ENCODE data around the gene SNED1. TPM values are rescaled to one million over a fixed set of nuclear protein-coding genes. Genes with fewer than 3 reads are reported as not detected.
A peak's percentile ranks its signal among the peaks of the same experiment; 100 is the strongest.

The SNED1 gene
- total and polyA plus RNA-seq, 7 donors, result 0.69 to 37.1 (median 8.3) TPM

DNA sequence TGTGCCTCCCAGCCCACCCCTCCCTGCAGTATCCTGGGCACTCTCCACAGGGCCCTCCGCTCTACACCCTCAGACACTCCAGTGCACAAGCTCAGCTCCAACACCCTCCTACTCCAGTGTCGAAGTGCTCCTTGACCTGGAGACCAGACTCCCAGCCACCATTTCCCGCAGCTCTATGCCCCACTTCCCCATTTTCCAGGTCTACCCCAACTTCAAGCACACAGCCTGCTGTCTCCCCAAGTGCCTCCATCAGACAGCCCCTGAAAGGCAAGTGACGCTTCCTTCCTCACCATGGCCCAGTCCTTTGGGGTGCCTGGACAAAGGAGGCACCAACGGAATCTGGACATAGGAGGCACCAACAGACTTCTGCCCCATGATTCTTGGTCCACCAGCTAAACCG is 143.6 kb downstream of the SNED1 start:
- TF ChIP-seq EP300 (IDR thresholded peaks at IDR 0.05), result no peak
- TF ChIP-seq POLR2A (IDR thresholded peaks at IDR 0.05), result no peak
- TF ChIP-seq, protein P1, sequence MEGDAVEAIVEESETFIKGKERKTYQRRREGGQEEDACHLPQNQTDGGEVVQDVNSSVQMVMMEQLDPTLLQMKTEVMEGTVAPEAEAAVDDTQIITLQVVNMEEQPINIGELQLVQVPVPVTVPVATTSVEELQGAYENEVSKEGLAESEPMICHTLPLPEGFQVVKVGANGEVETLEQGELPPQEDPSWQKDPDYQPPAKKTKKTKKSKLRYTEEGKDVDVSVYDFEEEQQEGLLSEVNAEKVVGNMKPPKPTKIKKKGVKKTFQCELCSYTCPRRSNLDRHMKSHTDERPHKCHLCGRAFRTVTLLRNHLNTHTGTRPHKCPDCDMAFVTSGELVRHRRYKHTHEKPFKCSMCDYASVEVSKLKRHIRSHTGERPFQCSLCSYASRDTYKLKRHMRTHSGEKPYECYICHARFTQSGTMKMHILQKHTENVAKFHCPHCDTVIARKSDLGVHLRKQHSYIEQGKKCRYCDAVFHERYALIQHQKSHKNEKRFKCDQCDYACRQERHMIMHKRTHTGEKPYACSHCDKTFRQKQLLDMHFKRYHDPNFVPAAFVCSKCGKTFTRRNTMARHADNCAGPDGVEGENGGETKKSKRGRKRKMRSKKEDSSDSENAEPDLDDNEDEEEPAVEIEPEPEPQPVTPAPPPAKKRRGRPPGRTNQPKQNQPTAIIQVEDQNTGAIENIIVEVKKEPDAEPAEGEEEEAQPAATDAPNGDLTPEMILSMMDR (IDR thresholded peaks at IDR 0.05), result no peak
- TF ChIP-seq POLR2AphosphoS5 (IDR thresholded peaks at IDR 0.05), result no peak
- DNase-seq, result peak; percentile 37
- no peaks in the 10 kb centered on the region for H3K36me3 ChIP-seq
- no peaks in the 10 kb centered on the region for H3K9me3 ChIP-seq
- no peak overlapping the region for H3K4me3 ChIP-seq
- intact Hi-C loops (cut with DNase I), result no loop called here
- no peaks in the 10 kb centered on the region for H3K4me1 ChIP-seq
- H3K27me3 ChIP-seq, result no peaks in the 10 kb centered on the region
- no peak overlapping the region for H3K27ac ChIP-seq
- 96 to 98% methylated on average over 6 of the region's 6 CpGs for WGBS, 2 donors

DNA sequence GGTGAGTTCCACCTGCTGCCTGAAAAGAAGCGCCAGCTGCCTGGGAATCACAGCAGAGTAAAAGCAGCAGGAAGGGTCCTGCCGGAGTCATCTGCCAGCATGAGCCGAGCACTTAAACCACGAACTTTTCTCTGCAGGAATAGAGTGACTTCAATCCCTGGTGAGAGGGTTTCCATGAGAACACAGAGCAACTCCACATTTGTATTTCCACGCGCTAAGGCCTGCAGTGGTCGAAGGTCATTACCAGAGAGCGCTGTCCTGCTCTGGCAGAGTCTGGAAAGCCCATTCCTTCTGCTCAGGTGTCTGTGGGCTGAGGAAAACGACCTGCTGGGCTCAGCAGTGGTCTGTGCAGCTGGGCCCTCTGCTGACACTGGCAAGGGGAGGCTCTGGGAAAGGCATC is 144.2 kb downstream of the SNED1 start:
- TF ChIP-seq EP300 (IDR thresholded peaks at IDR 0.05), result no peak
- TF ChIP-seq POLR2A (IDR thresholded peaks at IDR 0.05), result no peak
- TF ChIP-seq POLR2AphosphoS5 (IDR thresholded peaks at IDR 0.05), result no peak
- no peaks in the 10 kb centered on the region for H3K9me3 ChIP-seq
- no peaks in the 10 kb centered on the region for H3K36me3 ChIP-seq
- H3K27ac ChIP-seq, result no peak overlapping the region
- H3K4me1 ChIP-seq, result no peaks in the 10 kb centered on the region
- WGBS, 2 donors, result 87 to 90% methylated on average over 9 of the region's 9 CpGs
- DNase-seq, result peak; percentile 26
- H3K4me3 ChIP-seq, result no peak overlapping the region
- intact Hi-C loops (cut with DNase I), result no loop called here
- no peaks in the 10 kb centered on the region for H3K27me3 ChIP-seq

Small RNA genes within 50 kb of the gene (small RNA-seq; reads per million reads assigned to genes)
- gene AC005237.2, result 0 reads per million in 3 donors

Other genes starting within 250 kb of the SNED1 start
- gene KIF1A, start 178.4 kb upstream of the SNED1 start, total RNA-seq, result 1 to 10 TPM; 1.3 to 9.7 (median 7.6) TPM
- gene KIF1A, start 178.4 kb upstream of the SNED1 start, polyA plus RNA-seq, result 1 to 10 TPM in 1 of 3 donors, under 1 TPM in 2; under 0.01 to 4.4 (median under 0.01) TPM
- not detected for gene AGXT, start 129.8 kb upstream of the SNED1 start, total RNA-seq
- 1 to 10 TPM in 2 of 3 donors, under 1 TPM in 1; 0.60 to 2.4 (median 1.6) TPM for gene AGXT, start 129.8 kb upstream of the SNED1 start, polyA plus RNA-seq
- gene MAB21L4, start 102.5 kb upstream of the SNED1 start, total RNA-seq, result not detected
- 10 to 100 TPM in 1 of 3 donors, 1 to 10 TPM in 2; 1.2 to 17.6 (median 1.7) TPM for gene MAB21L4, start 102.5 kb upstream of the SNED1 start, polyA plus RNA-seq
- gene CROCC2, start 92.3 kb upstream of the SNED1 start, total RNA-seq, result not detected
- gene CROCC2, start 92.3 kb upstream of the SNED1 start, polyA plus RNA-seq, result under 1 TPM in 2 of 3 donors, not detected in 1; under 0.01 to 0.09 TPM
- 10 to 100 TPM; 18.9 to 47.9 (median 33.2) TPM for gene MTERF4, start 103.7 kb downstream of the SNED1 start, total RNA-seq
- gene MTERF4, start 103.7 kb downstream of the SNED1 start, polyA plus RNA-seq, result 10 to 100 TPM; 27.0 to 40.2 (median 29.1) TPM
- gene PASK, start 150.9 kb downstream of the SNED1 start, total RNA-seq, result 1 to 10 TPM; 2.8 to 7.7 (median 4.7) TPM
- 10 to 100 TPM in 1 of 3 donors, 1 to 10 TPM in 2; 1.4 to 16.4 (median 1.8) TPM for gene PASK, start 150.9 kb downstream of the SNED1 start, polyA plus RNA-seq
- gene PPP1R7, start 151.8 kb downstream of the SNED1 start, total RNA-seq, result 10 to 100 TPM; 41.3 to 63.5 (median 56.8) TPM
- 10 to 100 TPM; 76.3 to 89.7 (median 78.7) TPM for gene PPP1R7, start 151.8 kb downstream of the SNED1 start, polyA plus RNA-seq
- 1 to 10 TPM in 1 of 4 donors, under 1 TPM in 1, not detected in 2; 0.41 to 1.7 TPM for gene ANO7, start 190.1 kb downstream of the SNED1 start, total RNA-seq
- gene ANO7, start 190.1 kb downstream of the SNED1 start, polyA plus RNA-seq, result 10 to 100 TPM in 1 of 3 donors, 1 to 10 TPM in 2; 3.9 to 39.2 (median 7.8) TPM

Data from sigmoid colon (tissue), 7 donors.